A549 (cell line): ENCODE measurements around the gene MRPL11. TPM values are rescaled to one million over a fixed set of nuclear protein-coding genes. Genes with fewer than 3 reads are reported as not detected.

Experiments used
- ATAC-seq, 2 experiments: fragments of 200-7000 bp in 1 of 2; fragments of >200 bp in 1 of 2; cut with Nextera tagmentation in 1 of 2; cut with Tn5 transposase in 1 of 2; 3 replicates each; pipeline versions ENCODE4 v1.8.0 to v1.9.1; 2018 to 2020; ENCODE audit warnings: mild to moderate bottlenecking in 1 of 2, moderate library complexity in 1 of 2
- CTCF ChIA-PET: fragments of 300-600 bp; sonication (Branson Sonifier 250); formaldehyde crosslinking; extraction: SDS; loops from one replicate; lab custom pipeline; 2021; ENCODE audit warnings: antibody characterized with exemption, inconsistent platforms; lab: Yijun Ruan, JAX
- POLR2A ChIA-PET: fragments of 350-600 bp; formaldehyde crosslinking; extraction: SDS; loops from one replicate; lab custom pipeline; 2021; ENCODE audit warnings: antibody characterized with exemption, inconsistent platforms; lab: Yijun Ruan, JAX
- DNase-seq, 2 experiments: peaks; one replicate each; pipeline versions ENCODE4 v3.0.0 to v3.0.0-alpha.2; 2011 to 2016; ENCODE audit warnings: low read depth in 1 of 2, low spot score in 1 of 2
- FAIRE-seq: peaks from 2 replicates; lab custom pipeline; 2011; peaks lifted over from hg19 to GRCh38; lab: Jason Lieb, UNC
- H3K27ac ChIP-seq, 2 experiments: fragments of >200 bp; sonication (Bioruptor Twin); formaldehyde crosslinking; 3 replicates each; pipeline ENCODE4 v1.5.1; 2016 to 2017
- H3K4me1 ChIP-seq: fragments of >200 bp; sonication (Bioruptor Twin); formaldehyde crosslinking; 3 replicates; pipeline ENCODE4 v1.6.1; 2016
- H3K4me2 ChIP-seq: fragments of >200 bp; sonication (Bioruptor Twin); formaldehyde crosslinking; 3 replicates; pipeline ENCODE4 v1.6.1; 2016
- H3K4me3 ChIP-seq: fragments of >200 bp; sonication (Bioruptor Twin); formaldehyde crosslinking; 3 replicates; pipeline ENCODE4 v1.5.1; 2016
- H3K9me3 ChIP-seq: fragments of >200 bp; sonication (Bioruptor Twin); formaldehyde crosslinking; 3 replicates; pipeline ENCODE4 v1.6.1; 2016
- CHD2 ChIP-seq: fragments of 150-350 bp; IDR thresholded peaks from 2 replicates; pipeline ENCODE4 v1.6.1; 2014; ENCODE audit warnings: low read length; ENCODE audit not compliant: partially characterized antibody
- E2F6 ChIP-seq: IDR thresholded peaks from 2 replicates; pipeline ENCODE4 v1.6.1; 2012; ENCODE audit warnings: low read depth, borderline replicate concordance
- ELK1 ChIP-seq: fragments of 150-350 bp; IDR thresholded peaks from 2 replicates; pipeline ENCODE4 v1.6.1; 2014; ENCODE audit warnings: low read depth, mild to moderate bottlenecking, low read length
- FOSB ChIP-seq: fragments of 250-450 bp; sonication (Bioruptor Pico); IDR thresholded peaks from 2 replicates; pipeline ENCODE4 v1.5.0; 2020; ENCODE audit warnings: mild to moderate bottlenecking, moderate library complexity
- FOSL2 ChIP-seq, 2 experiments: fragments of 450-650 bp in 1 of 2; fragments of >200 bp in 1 of 2; sonication (Bioruptor Twin) in 1 of 2; formaldehyde crosslinking; IDR thresholded peaks; 2 replicates each; pipeline versions ENCODE4 v1.5.0 to v1.6.1; 2016 to 2020; ENCODE audit warnings: mild to moderate bottlenecking in 1 of 2, moderate library complexity in 1 of 2
- JUN ChIP-seq, 2 experiments: fragments of >200 bp; sonication (Bioruptor Twin); formaldehyde crosslinking; IDR thresholded peaks; 2 replicates in 1 of 2; 3 replicates in 1 of 2; pipeline ENCODE4 v1.6.1; 2016 to 2017
- JUNB ChIP-seq: fragments of >200 bp; sonication (Bioruptor Twin); formaldehyde crosslinking; IDR thresholded peaks from 2 replicates; pipeline ENCODE4 v1.6.1; 2016
- KDM1A ChIP-seq: fragments of 200-600 bp; sonication (generic); IDR thresholded peaks from 2 replicates; pipeline ENCODE4 v1.6.1; 2016; ENCODE audit warnings: low read depth, mild to moderate bottlenecking
- KDM5A ChIP-seq: fragments of 200-600 bp; sonication (generic); IDR thresholded peaks from 2 replicates; pipeline ENCODE4 v1.6.1; 2016; ENCODE audit warnings: antibody characterized with exemption, mild to moderate bottlenecking
- MAFK ChIP-seq: fragments of 450-650 bp; IDR thresholded peaks from 2 replicates; pipeline ENCODE4 v1.6.1; 2014; ENCODE audit not compliant: partially characterized antibody
- PHF8 ChIP-seq: fragments of 200-600 bp; sonication (generic); IDR thresholded peaks from 2 replicates; pipeline ENCODE4 v1.6.1; 2016; ENCODE audit warnings: low read depth, mild to moderate bottlenecking, antibody characterized with exemption, moderate library complexity, borderline replicate concordance
- POLR2AphosphoS2 ChIP-seq: conservative IDR thresholded peaks from 2 replicates; pipeline ENCODE4 v1.6.1; 2012; ENCODE audit warnings: low read length, improper control_type of control experiment, inconsistent platforms
- RARB ChIP-seq: fragments of 250-450 bp; sonication (Bioruptor Pico); IDR thresholded peaks from 2 replicates; pipeline ENCODE4 v1.8.0; 2021; ENCODE audit warnings: mild to moderate bottlenecking, moderate library complexity
- RCOR1 ChIP-seq: fragments of 150-350 bp; IDR thresholded peaks from 2 replicates; pipeline ENCODE4 v1.6.1; 2014; ENCODE audit warnings: antibody characterized with exemption, low read length, low read depth
- RFX5 ChIP-seq: fragments of 450-650 bp; IDR thresholded peaks from 2 replicates; pipeline ENCODE4 v1.7.1; 2014; ENCODE audit warnings: antibody characterized with exemption, mild to moderate bottlenecking, moderate library complexity
- SMC3 ChIP-seq: fragments of >200 bp; sonication (Bioruptor Twin); formaldehyde crosslinking; IDR thresholded peaks from 3 replicates; pipeline ENCODE4 v1.6.1; 2018; ENCODE audit warnings: inconsistent platforms
- ZFP36 ChIP-seq: fragments of 450-650 bp; IDR thresholded peaks from 2 replicates; pipeline ENCODE4 v1.6.1; 2014; ENCODE audit warnings: borderline replicate concordance; ENCODE audit not compliant: partially characterized antibody
- ZSCAN20 ChIP-seq: fragments of 250-450 bp; sonication (Bioruptor Pico); IDR thresholded peaks from 2 replicates; pipeline ENCODE4 v1.8.0; 2022; ENCODE audit warnings: mild to moderate bottlenecking, moderate library complexity
- WGBS: methylation state at CpG from one replicate; pipeline ENCODE4 v1.1.6; 2017; ENCODE audit errors: missing lambda C conversion rate; 5-methylcytosine and 5-hydroxymethylcytosine counted together
- polyA plus RNA-seq, 4 experiments: library from polyadenylated mRNA; depleted of rRNA in 3 of 4; stranded (reverse); fragments of >200 nt; fragmentation: RNase III in 1 of 4; extraction: RNeasy Plus Mini Kit Qiagen cat#74134 plus additional on column Dnase treatment in 1 of 4; gene quantifications; 2 replicates in 3 of 4; 3 replicates in 1 of 4; pipeline ENCODE4 v1.2.3, GENCODE V29; 2011 to 2017
- TF ChIP-seq, protein P1 (sequence below): fragments of >200 bp; sonication (Bioruptor Twin); formaldehyde crosslinking; IDR thresholded peaks from 2 replicates; pipeline ENCODE4 v1.6.1; 2016
- TF ChIP-seq, protein P2 (sequence below): fragments of 250-450 bp; sonication (Bioruptor Pico); IDR thresholded peaks from 2 replicates; pipeline ENCODE4 v1.5.0; 2021; ENCODE audit warnings: mild to moderate bottlenecking, moderate library complexity, borderline replicate concordance

Gene MRPL11
- polyA plus RNA-seq, 2 of the 4 experiments (the other 2 are of a cell fraction), result 62.9 to 73.8 TPM

- WGBS, result 8% methylated on average over 4 of the region's 4 CpGs
- Histone ChIP-seq H3K4me2 (no peak overlapping the region), H3K9me3 (no peaks in the 10 kb centered on the region), H3K4me1 (no peaks in the 10 kb centered on the region), H3K4me3 (no peak overlapping the region), H3K27ac (no peak overlapping the region)
- ChIA-PET CTCF (interaction anchor here (1.2 to 4.2 kb wide), 3 partner anchors 9 to 20 kb away, joined by 3 to 21 read pairs (median 3); partner anchors contain the start of gene MRPL11), POLR2A (no interaction called here)
- ATAC-seq (no peak), DNase-seq (no peak), FAIRE-seq (no peak)
- TF ChIP-seq ZFP36, result no peak
Measured at GRCh38 chr11:66450560-66450959, 11.9 kb upstream of the MRPL11 start.

DNA sequence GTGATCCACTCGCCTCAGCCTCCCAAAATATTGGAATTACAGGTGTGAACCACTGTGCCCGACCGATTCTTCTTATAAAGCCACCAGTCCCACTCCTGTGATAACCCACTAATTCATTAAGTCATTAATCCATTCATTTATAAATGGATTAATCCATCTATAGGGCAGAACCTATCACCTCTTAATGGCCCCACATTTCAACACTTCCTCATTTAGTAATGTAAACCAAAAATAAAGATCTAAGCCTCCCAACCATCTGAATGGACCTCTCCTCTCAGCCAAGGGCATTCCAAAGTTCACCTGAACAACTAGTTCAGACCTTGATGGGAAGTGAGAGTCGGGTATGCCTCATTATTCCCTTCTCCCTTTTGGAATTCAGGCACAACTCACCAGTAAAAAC, 9.9 kb upstream of the MRPL11 start:
- WGBS, result 8% methylated on average over 4 of the region's 4 CpGs
- Histone ChIP-seq H3K27ac (no peak overlapping the region), H3K4me3 (no peak overlapping the region), H3K4me1 (peaks cover 8% of the 10 kb centered on the region), H3K9me3 (no peaks in the 10 kb centered on the region), H3K4me2 (no peak overlapping the region)
- TF ChIP-seq, protein P1, sequence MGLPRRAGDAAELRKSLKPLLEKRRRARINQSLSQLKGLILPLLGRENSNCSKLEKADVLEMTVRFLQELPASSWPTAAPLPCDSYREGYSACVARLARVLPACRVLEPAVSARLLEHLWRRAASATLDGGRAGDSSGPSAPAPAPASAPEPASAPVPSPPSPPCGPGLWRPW, result no peak
- TF ChIP-seq RFX5 (no peak), KDM1A (no peak), JUNB (no peak), POLR2AphosphoS2 (no peak), MAFK (no peak), ZFP36 (no peak)
- TF ChIP-seq, protein P2, sequence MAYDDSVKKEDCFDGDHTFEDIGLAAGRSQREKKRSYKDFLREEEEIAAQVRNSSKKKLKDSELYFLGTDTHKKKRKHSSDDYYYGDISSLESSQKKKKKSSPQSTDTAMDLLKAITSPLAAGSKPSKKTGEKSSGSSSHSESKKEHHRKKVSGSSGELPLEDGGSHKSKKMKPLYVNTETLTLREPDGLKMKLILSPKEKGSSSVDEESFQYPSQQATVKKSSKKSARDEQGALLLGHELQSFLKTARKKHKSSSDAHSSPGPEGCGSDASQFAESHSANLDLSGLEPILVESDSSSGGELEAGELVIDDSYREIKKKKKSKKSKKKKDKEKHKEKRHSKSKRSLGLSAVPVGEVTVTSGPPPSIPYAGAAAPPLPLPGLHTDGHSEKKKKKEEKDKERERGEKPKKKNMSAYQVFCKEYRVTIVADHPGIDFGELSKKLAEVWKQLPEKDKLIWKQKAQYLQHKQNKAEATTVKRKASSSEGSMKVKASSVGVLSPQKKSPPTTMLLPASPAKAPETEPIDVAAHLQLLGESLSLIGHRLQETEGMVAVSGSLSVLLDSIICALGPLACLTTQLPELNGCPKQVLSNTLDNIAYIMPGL, result no peak
- CTCF ChIA-PET, result interaction anchor here (1.0 to 4.2 kb wide), 5 partner anchors 10 to 59 kb away, joined by 3 to 21 read pairs (median 3); partner anchors contain the start of gene MRPL11
- no peak for ATAC-seq
- POLR2A ChIA-PET, result no interaction called here
- FAIRE-seq, result no peak
- DNase-seq, result no peak

DNA sequence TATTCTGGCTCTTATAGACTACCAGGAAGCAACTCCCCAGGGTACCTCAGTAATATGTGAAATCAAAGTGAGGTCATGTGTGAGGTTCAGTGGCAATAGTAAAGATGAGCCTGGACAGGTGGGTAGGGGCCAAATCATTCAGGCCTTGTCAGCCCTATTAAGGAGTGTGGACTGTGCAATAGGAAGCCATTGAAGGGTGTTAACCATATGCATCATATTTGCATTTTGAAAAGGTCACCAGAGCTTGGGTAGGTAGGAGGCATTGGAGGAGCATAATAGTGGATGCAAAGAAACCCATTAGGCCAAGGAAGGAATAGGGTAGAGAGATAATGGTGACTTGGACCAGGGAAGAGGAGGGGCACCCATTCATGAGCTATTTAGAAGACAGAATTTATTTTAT, 8.4 kb upstream of the MRPL11 start:
- no peak for FAIRE-seq
- ChIA-PET CTCF (interaction anchor here (1.5 to 4.2 kb wide), 2 partner anchors 8 to 12 kb away, joined by 3 to 21 read pairs; partner anchors contain the start of gene MRPL11), POLR2A (no interaction called here)
- Histone ChIP-seq H3K4me1 (peaks cover 15% of the 10 kb centered on the region), H3K4me2 (no peak overlapping the region), H3K9me3 (no peaks in the 10 kb centered on the region), H3K27ac (no peak overlapping the region), H3K4me3 (no peak overlapping the region)
- DNase-seq, result no peak
- TF ChIP-seq RCOR1 (no peak), JUN (IDR thresholded peaks at IDR 0.05) (no peak), CHD2 (no peak), FOSL2 (IDR thresholded peaks at IDR 0.05) (no peak), FOSL2 (CRISPR knock-in tag; IDR thresholded peaks at IDR 0.05) (no peak), SMC3 (no peak), RARB (CRISPR knock-in tag) (no peak), KDM5A (no peak), ZSCAN20 (no peak), PHF8 (no peak), E2F6 (no peak), FOSB (CRISPR knock-in tag) (no peak), ELK1 (no peak)
- no peak for ATAC-seq
